KMS-11 (cell line): ENCODE data around the gene TTLL13.

Source experiments
- H2AFZ ChIP-seq: fragments of 200-600 bp; sonication (generic); 2 replicates; pipeline ENCODE4 v1.6.1; 2016; ENCODE audit warnings: antibody characterized with exemption, mixed run types, low read depth
- H3K27ac ChIP-seq: fragments of 200-600 bp; sonication (generic); 2 replicates; pipeline ENCODE4 v1.6.1; 2016; ENCODE audit warnings: mild to moderate bottlenecking, mixed run types
- H3K27me3 ChIP-seq: fragments of 200-600 bp; sonication (generic); 2 replicates; pipeline ENCODE4 v1.6.1; 2017; ENCODE audit warnings: mild to moderate bottlenecking, low read depth, mixed run types, moderate library complexity; ENCODE audit not compliant: insufficient read depth
- H3K36me3 ChIP-seq: fragments of 200-600 bp; sonication (generic); 2 replicates; pipeline ENCODE4 v1.6.1; 2017; ENCODE audit warnings: mild to moderate bottlenecking, mixed run types; ENCODE audit not compliant: insufficient read depth
- H3K4me1 ChIP-seq: fragments of 200-600 bp; sonication (generic); 2 replicates; pipeline ENCODE4 v1.6.1; 2016; ENCODE audit warnings: mild to moderate bottlenecking, low read depth, mixed run types; ENCODE audit not compliant: poor library complexity, severe bottlenecking
- H3K4me2 ChIP-seq: fragments of 200-600 bp; sonication (generic); 2 replicates; pipeline ENCODE4 v1.7.0; 2016; ENCODE audit warnings: mild to moderate bottlenecking, mixed run types
- H3K4me3 ChIP-seq: fragments of 200-600 bp; sonication (generic); IDR thresholded peaks from 2 replicates; pipeline ENCODE4 v1.6.1; 2017; ENCODE audit warnings: low read depth, low read length, mixed read lengths; ENCODE audit not compliant: insufficient read depth
- H3K79me2 ChIP-seq: fragments of 200-600 bp; sonication (generic); 2 replicates; pipeline ENCODE4 v1.6.1; 2016; ENCODE audit warnings: low read depth, mixed run types; ENCODE audit not compliant: insufficient read depth
- H3K9ac ChIP-seq: fragments of 200-600 bp; sonication (generic); 2 replicates; pipeline ENCODE4 v1.6.1; 2016; ENCODE audit warnings: mild to moderate bottlenecking, mixed run types
- H4K20me1 ChIP-seq: fragments of 200-600 bp; sonication (generic); 2 replicates; pipeline ENCODE4 v1.6.1; 2016; ENCODE audit warnings: mild to moderate bottlenecking, mixed run types; ENCODE audit not compliant: insufficient read depth
- TF ChIP-seq, protein P1 (sequence below): fragments of 200-600 bp; sonication (generic); conservative IDR thresholded peaks from 2 replicates; pipeline ENCODE4 v1.6.1; 2017; ENCODE audit warnings: low read depth, mild to moderate bottlenecking, antibody characterized with exemption, low read length, moderate library complexity, mixed read lengths

TTLL13 gene

DNA sequence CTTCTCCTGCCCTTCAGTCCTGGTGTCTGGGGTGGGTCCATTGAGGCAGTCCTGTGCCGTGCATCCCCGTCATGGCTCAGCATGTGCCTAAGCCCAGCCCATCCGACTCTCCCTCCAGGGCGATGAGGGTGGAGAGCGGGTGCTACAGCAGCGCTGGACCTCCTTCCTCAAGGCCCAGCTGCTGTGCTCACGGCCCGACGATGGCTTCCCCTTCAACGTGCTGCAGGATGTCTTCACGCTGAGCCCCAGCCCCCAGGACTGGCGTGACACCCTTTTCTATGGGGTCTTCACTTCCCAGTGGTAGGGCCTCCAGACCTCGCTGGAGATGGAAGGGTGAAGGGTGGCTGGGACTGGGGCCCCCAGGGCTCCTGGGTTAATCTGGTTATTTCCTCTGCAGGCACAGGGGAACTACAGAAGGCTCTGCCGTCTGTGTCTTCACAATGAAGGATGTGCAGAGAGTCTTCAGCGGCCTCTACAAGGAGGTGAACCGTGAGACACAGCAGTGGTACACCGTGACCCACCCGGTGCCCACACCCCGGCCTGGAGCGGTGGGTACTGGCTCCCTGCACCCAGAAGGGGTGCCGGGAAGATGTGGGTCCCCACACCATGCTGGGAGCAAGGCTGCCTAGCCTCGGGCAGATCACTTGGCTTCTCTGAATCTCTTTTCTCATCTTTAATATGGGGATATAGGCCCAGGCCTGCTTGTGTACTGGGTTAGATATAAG is 25.8 kb upstream of the TTLL13 start:
- Histone ChIP-seq H3K36me3 (no peaks in the 10 kb centered on the region), H3K4me2 (no peak overlapping the region), H2AFZ (no peak overlapping the region), H3K4me1 (peaks cover 10% of the 10 kb centered on the region), H3K27me3 (no peaks in the 10 kb centered on the region), H3K79me2 (no peaks in the 10 kb centered on the region), H3K4me3 (no peak overlapping the region), H3K9ac (no peak overlapping the region), H3K27ac (no peak overlapping the region), H4K20me1 (no peaks in the 10 kb centered on the region)
- TF ChIP-seq, protein P1, sequence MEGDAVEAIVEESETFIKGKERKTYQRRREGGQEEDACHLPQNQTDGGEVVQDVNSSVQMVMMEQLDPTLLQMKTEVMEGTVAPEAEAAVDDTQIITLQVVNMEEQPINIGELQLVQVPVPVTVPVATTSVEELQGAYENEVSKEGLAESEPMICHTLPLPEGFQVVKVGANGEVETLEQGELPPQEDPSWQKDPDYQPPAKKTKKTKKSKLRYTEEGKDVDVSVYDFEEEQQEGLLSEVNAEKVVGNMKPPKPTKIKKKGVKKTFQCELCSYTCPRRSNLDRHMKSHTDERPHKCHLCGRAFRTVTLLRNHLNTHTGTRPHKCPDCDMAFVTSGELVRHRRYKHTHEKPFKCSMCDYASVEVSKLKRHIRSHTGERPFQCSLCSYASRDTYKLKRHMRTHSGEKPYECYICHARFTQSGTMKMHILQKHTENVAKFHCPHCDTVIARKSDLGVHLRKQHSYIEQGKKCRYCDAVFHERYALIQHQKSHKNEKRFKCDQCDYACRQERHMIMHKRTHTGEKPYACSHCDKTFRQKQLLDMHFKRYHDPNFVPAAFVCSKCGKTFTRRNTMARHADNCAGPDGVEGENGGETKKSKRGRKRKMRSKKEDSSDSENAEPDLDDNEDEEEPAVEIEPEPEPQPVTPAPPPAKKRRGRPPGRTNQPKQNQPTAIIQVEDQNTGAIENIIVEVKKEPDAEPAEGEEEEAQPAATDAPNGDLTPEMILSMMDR: no peak

DNA sequence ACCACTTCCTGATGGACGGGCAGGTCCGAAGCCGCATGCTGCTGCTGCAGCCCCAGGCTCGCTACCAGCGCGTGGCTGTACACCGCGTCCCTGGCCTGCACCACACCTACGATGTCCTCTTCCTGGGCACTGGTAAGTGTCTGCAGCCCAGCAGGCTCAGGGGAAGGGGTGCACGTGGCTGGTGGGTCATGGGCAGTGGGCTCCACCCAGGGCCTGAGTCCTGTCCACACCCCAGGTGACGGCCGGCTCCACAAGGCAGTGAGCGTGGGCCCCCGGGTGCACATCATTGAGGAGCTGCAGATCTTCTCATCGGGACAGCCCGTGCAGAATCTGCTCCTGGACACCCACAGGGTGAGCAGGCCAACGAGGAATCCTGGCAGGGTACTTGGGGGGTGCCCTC is 24.3 kb upstream of the TTLL13 start:
- no peaks in the 10 kb centered on the region for H4K20me1 ChIP-seq
- no peaks in the 10 kb centered on the region for H3K79me2 ChIP-seq
- no peak overlapping the region for H3K27ac ChIP-seq
- H2AFZ ChIP-seq: no peak overlapping the region
- H3K4me3 ChIP-seq: no peak overlapping the region
- no peak overlapping the region for H3K9ac ChIP-seq
- H3K27me3 ChIP-seq: no peaks in the 10 kb centered on the region
- H3K4me1 ChIP-seq: no peaks in the 10 kb centered on the region
- no peak overlapping the region for H3K4me2 ChIP-seq
- H3K36me3 ChIP-seq: no peaks in the 10 kb centered on the region
- TF ChIP-seq, protein P1: no peak

- TF ChIP-seq, protein P1: no peak
These were observed 23.7 kb upstream of the TTLL13 start for GRCh38 chr15:90225504-90226234.

DNA sequence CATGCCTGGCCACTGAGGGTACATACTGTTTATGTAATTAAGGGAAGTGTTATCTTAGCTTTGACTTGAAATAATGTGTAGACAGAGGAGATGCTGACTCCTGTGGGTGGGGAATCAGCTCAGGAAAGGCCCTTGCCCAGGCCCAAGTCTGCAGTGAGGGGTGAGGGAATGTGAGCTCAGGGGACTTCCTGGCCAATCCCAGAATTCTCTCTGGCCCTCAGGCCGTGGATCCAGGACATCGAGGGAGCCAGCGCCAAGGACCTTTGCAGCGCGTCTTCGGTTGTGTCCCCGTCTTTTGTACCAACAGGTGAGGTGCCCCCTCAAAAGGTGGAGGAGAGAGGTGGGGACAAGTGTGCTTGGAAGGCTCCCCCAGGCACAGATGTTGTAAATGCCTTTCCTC is 22.0 kb upstream of the TTLL13 start:
- H2AFZ ChIP-seq: no peak overlapping the region
- H3K36me3 ChIP-seq: no peaks in the 10 kb centered on the region
- H3K4me2 ChIP-seq: no peak overlapping the region
- TF ChIP-seq, protein P1: no peak
- no peak overlapping the region for H3K9ac ChIP-seq
- H4K20me1 ChIP-seq: no peaks in the 10 kb centered on the region
- no peaks in the 10 kb centered on the region for H3K27me3 ChIP-seq
- H3K79me2 ChIP-seq: no peaks in the 10 kb centered on the region
- H3K4me1 ChIP-seq: peaks cover 10% of the 10 kb centered on the region
- no peak overlapping the region for H3K27ac ChIP-seq
- no peak overlapping the region for H3K4me3 ChIP-seq

More at GRCh38 chr15:90225504-90226234, 23.7 kb upstream of the TTLL13 start:
- H3K27me3 ChIP-seq: no peaks in the 10 kb centered on the region
- H2AFZ ChIP-seq: no peak overlapping the region
- no peak overlapping the region for H3K4me3 ChIP-seq
- no peaks in the 10 kb centered on the region for H4K20me1 ChIP-seq
- H3K79me2 ChIP-seq: no peaks in the 10 kb centered on the region
- H3K4me2 ChIP-seq: no peak overlapping the region
- H3K9ac ChIP-seq: no peak overlapping the region
- no peak overlapping the region for H3K27ac ChIP-seq
- H3K36me3 ChIP-seq: no peaks in the 10 kb centered on the region
- no peaks in the 10 kb centered on the region for H3K4me1 ChIP-seq
